ENCODE measurements around the gene UBA6.

The UBA6 gene

GRCh38 chr4:67593741-67594175 is 107.2 kb downstream of the UBA6 start:
- no peak for TF ChIP-seq EZH2 (optimal IDR thresholded peaks at IDR 0.05; ENCODE audit: low read depth, low read length)
- TF ChIP-seq CTCF (IDR thresholded peaks at IDR 0.05; ENCODE audit: low read length) = no peak
- TF ChIP-seq EZH2phosphoT487 (IDR thresholded peaks at IDR 0.05; ENCODE audit: low read length) = no peak
- H3K4me2 ChIP-seq (ENCODE audit: low read depth, low read length) = no peak overlapping the region
- no peaks in the 10 kb centered on the region for H3K27me3 ChIP-seq (replicated peaks; ENCODE audit: insufficient read depth, low read length)
- no peak for DNase-seq
- H3F3A ChIP-seq (ENCODE audit: insufficient read depth, low read length) = no peaks in the 10 kb centered on the region
- no peaks in the 10 kb centered on the region for H3K36me3 ChIP-seq (replicated peaks; ENCODE audit: insufficient read depth, low read length)
- H3K79me2 ChIP-seq (ENCODE audit: low read length) = no peaks in the 10 kb centered on the region
- H3K9me2 ChIP-seq (replicated peaks; ENCODE audit: insufficient read depth, low read length) = no peaks in the 10 kb centered on the region
- H2AFZ ChIP-seq (ENCODE audit: low read length) = no peak overlapping the region
- H3K4me1 ChIP-seq (ENCODE audit: low read length) = no peaks in the 10 kb centered on the region
- H3K9ac ChIP-seq (ENCODE audit: low read length) = no peak overlapping the region
- no peaks in the 10 kb centered on the region for H4K20me1 ChIP-seq (ENCODE audit: insufficient read depth, low read length)
- no peaks in the 10 kb centered on the region for H3K9me3 ChIP-seq (replicated peaks; ENCODE audit: insufficient read depth, low read length)
- no peak overlapping the region for H3K4me3 ChIP-seq (ENCODE audit: low read length)
- H3K27ac ChIP-seq (ENCODE audit: low read length) = no peak overlapping the region

GRCh38 chr4:67587156-67587555 is 113.8 kb downstream of the UBA6 start:
- Histone ChIP-seq H3K4me3 (ENCODE audit: low read length) (no peak overlapping the region), H3K79me2 (ENCODE audit: low read length) (no peaks in the 10 kb centered on the region), H2AFZ (ENCODE audit: low read length) (no peak overlapping the region), H3K4me2 (ENCODE audit: low read depth, low read length) (no peak overlapping the region), H3K9me2 (replicated peaks; ENCODE audit: insufficient read depth, low read length) (no peaks in the 10 kb centered on the region; the same call in 1 of the 2 replicates), H3K9ac (ENCODE audit: low read length) (no peak overlapping the region), H4K20me1 (ENCODE audit: insufficient read depth, low read length) (no peaks in the 10 kb centered on the region), H3F3A (ENCODE audit: insufficient read depth, low read length) (no peaks in the 10 kb centered on the region), H3K27ac (ENCODE audit: low read length) (no peak overlapping the region), H3K27me3 (replicated peaks; ENCODE audit: insufficient read depth, low read length) (no peaks in the 10 kb centered on the region), H3K9me3 (replicated peaks; ENCODE audit: insufficient read depth, low read length) (no peaks in the 10 kb centered on the region), H3K36me3 (replicated peaks; ENCODE audit: insufficient read depth, low read length) (no peaks in the 10 kb centered on the region), H3K4me1 (ENCODE audit: low read length) (no peaks in the 10 kb centered on the region)
- DNase-seq = no peak
- TF ChIP-seq EZH2phosphoT487 (IDR thresholded peaks at IDR 0.05; ENCODE audit: low read length) (no peak), EZH2 (optimal IDR thresholded peaks at IDR 0.05; ENCODE audit: low read depth, low read length) (no peak), CTCF (IDR thresholded peaks at IDR 0.05; ENCODE audit: low read length) (no peak)

- TF ChIP-seq EZH2phosphoT487 (IDR thresholded peaks at IDR 0.05; ENCODE audit: low read length) = no peak
- TF ChIP-seq EZH2 (optimal IDR thresholded peaks at IDR 0.05; ENCODE audit: low read depth, low read length) = no peak
- no peak for TF ChIP-seq CTCF (IDR thresholded peaks at IDR 0.05; ENCODE audit: low read length)
- H3F3A ChIP-seq (ENCODE audit: insufficient read depth, low read length) = no peaks in the 10 kb centered on the region
- no peaks in the 10 kb centered on the region for H3K36me3 ChIP-seq (replicated peaks; ENCODE audit: insufficient read depth, low read length)
- H3K9me3 ChIP-seq (replicated peaks; ENCODE audit: insufficient read depth, low read length) = no peaks in the 10 kb centered on the region
- no peak overlapping the region for H2AFZ ChIP-seq (ENCODE audit: low read length)
- no peak for DNase-seq
- no peaks in the 10 kb centered on the region for H4K20me1 ChIP-seq (ENCODE audit: insufficient read depth, low read length)
- H3K27ac ChIP-seq (ENCODE audit: low read length) = no peak overlapping the region
- no peaks in the 10 kb centered on the region for H3K27me3 ChIP-seq (replicated peaks; ENCODE audit: insufficient read depth, low read length)
- peaks cover 4% of the 10 kb centered on the region; the same call in 1 of the 2 replicates for H3K4me1 ChIP-seq (ENCODE audit: low read length)
- H3K4me3 ChIP-seq (ENCODE audit: low read length) = no peak overlapping the region
- no peak overlapping the region for H3K4me2 ChIP-seq (ENCODE audit: low read depth, low read length)
- H3K9ac ChIP-seq (ENCODE audit: low read length) = no peak overlapping the region
- H3K79me2 ChIP-seq (ENCODE audit: low read length) = no peaks in the 10 kb centered on the region
- no peaks in the 10 kb centered on the region; the same call in 1 of the 2 replicates for H3K9me2 ChIP-seq (replicated peaks; ENCODE audit: insufficient read depth, low read length)
Observed at GRCh38 chr4:67584496-67584895, 116.5 kb downstream of the UBA6 start.
